ENCODE measurements around the gene SPRED1.
"Not testable (repeated sequence)": the region's sequence is repeated elsewhere in the genome, so short reads cannot be mapped to it uniquely, and the experiment has no call there.

Gene SPRED1

GRCh38 chr15:38237021-38237420 is 15.6 kb upstream of the SPRED1 start:
- not testable (repeated sequence) for DNase-seq

GRCh38 chr15:38238311-38238710 is 14.3 kb upstream of the SPRED1 start:
- no peak for DNase-seq

- no peak for DNase-seq
Measured at GRCh38 chr15:38242055-38242454, 10.6 kb upstream of the SPRED1 start.

GRCh38 chr15:38243278-38244055 is 9.2 kb upstream of the SPRED1 start:
- no peak for DNase-seq

- no peak for DNase-seq
Measured at GRCh38 chr15:38247336-38247735, 5.3 kb upstream of the SPRED1 start.

GRCh38 chr15:38253351-38253781 is 730 bp downstream of the SPRED1 start:
- peak; percentile 10 for DNase-seq

- DNase-seq = no peak
Measured at GRCh38 chr15:38254051-38254883, 1.6 kb downstream of the SPRED1 start.

- no peak for DNase-seq
Measured at GRCh38 chr15:38255690-38256089, 3.1 kb downstream of the SPRED1 start.

- no peak for DNase-seq
Measured at GRCh38 chr15:38257676-38258075, 5.0 kb downstream of the SPRED1 start.

GRCh38 chr15:38259134-38259533 is 6.5 kb downstream of the SPRED1 start:
- no peak for DNase-seq

GRCh38 chr15:38260077-38260476 is 7.4 kb downstream of the SPRED1 start:
- no peak for DNase-seq

GRCh38 chr15:38263251-38263650 is 10.6 kb downstream of the SPRED1 start:
- DNase-seq = no peak

- DNase-seq = no peak
Measured at GRCh38 chr15:38263996-38264395, 11.4 kb downstream of the SPRED1 start.

- DNase-seq = no peak
Measured at GRCh38 chr15:38266247-38266986, 13.8 kb downstream of the SPRED1 start.

GRCh38 chr15:38267421-38268022 is 14.9 kb downstream of the SPRED1 start:
- no peak for DNase-seq

- DNase-seq = no peak
Measured at GRCh38 chr15:38271144-38271543, 18.5 kb downstream of the SPRED1 start.

GRCh38 chr15:38271895-38272294 is 19.3 kb downstream of the SPRED1 start:
- DNase-seq = no peak

GRCh38 chr15:38272431-38272830 is 19.8 kb downstream of the SPRED1 start:
- DNase-seq = not testable (repeated sequence)

GRCh38 chr15:38274135-38274534 is 21.5 kb downstream of the SPRED1 start:
- DNase-seq = no peak

- DNase-seq = no peak
Measured at GRCh38 chr15:38275959-38276358, 23.3 kb downstream of the SPRED1 start.

GRCh38 chr15:38277281-38277680 is 24.6 kb downstream of the SPRED1 start:
- not testable (repeated sequence) for DNase-seq

GRCh38 chr15:38281031-38281430 is 28.4 kb downstream of the SPRED1 start:
- no peak for DNase-seq

GRCh38 chr15:38283010-38283409 is 30.4 kb downstream of the SPRED1 start:
- DNase-seq = no peak
